Fibroblast of the aortic adventitia (primary cell): Measurements from ENCODE around the gene DUSP1. TPM values are rescaled to one million over a fixed set of nuclear protein-coding genes. Genes with fewer than 3 reads are reported as not detected.

ENCODE experiments used
- DNase-seq: peaks from one replicate; pipeline ENCODE4 v3.0.0-alpha.2; 2010; ENCODE audit warnings: low read depth
- H3K4me3 ChIP-seq: 2 replicates; pipeline ENCODE4 v1.5.1; 2011; ENCODE audit warnings: low read depth, mild to moderate bottlenecking, control low read depth, low read length, moderate library complexity
- CTCF ChIP-seq: IDR thresholded peaks from 2 replicates; pipeline ENCODE4 v1.5.1; 2011; ENCODE audit warnings: mild to moderate bottlenecking, low read length, control low read depth, inconsistent platforms; ENCODE audit not compliant: insufficient read depth
- total RNA-seq: library from RNA; depleted of rRNA; stranded (reverse); fragments of >200 nt; gene quantifications from 2 replicates; pipeline ENCODE4 v1.2.3, GENCODE V29; 2012; ENCODE audit warnings: low replicate concordance

The DUSP1 gene
- total RNA-seq, 1 donor, result 44.1 TPM

GRCh38 chr5:172745838-172746237, 25.2 kb downstream of the DUSP1 start:
- H3K4me3 ChIP-seq, result no peak overlapping the region
- TF ChIP-seq CTCF, result no peak
- no peak for DNase-seq

- no peak for DNase-seq
- TF ChIP-seq CTCF, result no peak
- no peak overlapping the region for H3K4me3 ChIP-seq
Observed at GRCh38 chr5:172745406-172745805, 25.6 kb downstream of the DUSP1 start.

- TF ChIP-seq CTCF, result no peak
- no peak for DNase-seq
- no peak overlapping the region for H3K4me3 ChIP-seq
Observed at GRCh38 chr5:172744123-172745104, 26.6 kb downstream of the DUSP1 start.

GRCh38 chr5:172743112-172743959, 27.7 kb downstream of the DUSP1 start:
- no peak for TF ChIP-seq CTCF
- no peak overlapping the region for H3K4me3 ChIP-seq
- no peak for DNase-seq

GRCh38 chr5:172741206-172741582, 29.8 kb downstream of the DUSP1 start:
- H3K4me3 ChIP-seq, result no peak overlapping the region
- TF ChIP-seq CTCF, result no peak
- no peak for DNase-seq

GRCh38 chr5:172740428-172741205, 30.4 kb downstream of the DUSP1 start:
- TF ChIP-seq CTCF, result no peak
- no peak overlapping the region for H3K4me3 ChIP-seq
- DNase-seq, result peak; percentile 87
